ENCODE measurements around the gene HPS1. TPM values are rescaled to one million over a fixed set of nuclear protein-coding genes. Genes with fewer than 3 reads are reported as not detected.

HPS1 gene
- total RNA-seq, 1 experiment from 2014 or later: 20.4 TPM

- no peak for DNase-seq (ENCODE audit: low spot score)
Observed at GRCh38 chr10:98411768-98412167, 35.0 kb downstream of the HPS1 start.

DNA sequence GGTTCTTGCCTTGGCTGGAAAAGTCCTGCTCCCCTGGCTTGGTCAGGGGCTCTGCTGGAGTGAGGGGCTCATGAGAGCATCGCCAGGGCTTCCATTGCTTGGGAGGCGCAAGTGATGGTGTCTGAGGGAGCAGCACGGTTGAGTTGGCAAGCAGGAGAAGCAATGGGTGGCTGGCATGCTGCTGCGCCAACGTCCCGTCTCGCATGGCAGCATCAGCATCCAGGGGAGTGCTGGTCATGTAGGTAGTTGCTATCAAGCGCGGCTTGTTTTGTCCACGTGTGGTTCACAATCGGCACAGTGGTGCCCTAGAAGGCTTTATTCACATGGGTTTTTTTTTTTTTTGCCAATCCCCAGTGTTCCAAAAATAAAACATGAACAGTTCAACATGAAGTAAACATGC is 35.6 kb downstream of the HPS1 start:
- no peak for DNase-seq (ENCODE audit: low spot score)

DNA sequence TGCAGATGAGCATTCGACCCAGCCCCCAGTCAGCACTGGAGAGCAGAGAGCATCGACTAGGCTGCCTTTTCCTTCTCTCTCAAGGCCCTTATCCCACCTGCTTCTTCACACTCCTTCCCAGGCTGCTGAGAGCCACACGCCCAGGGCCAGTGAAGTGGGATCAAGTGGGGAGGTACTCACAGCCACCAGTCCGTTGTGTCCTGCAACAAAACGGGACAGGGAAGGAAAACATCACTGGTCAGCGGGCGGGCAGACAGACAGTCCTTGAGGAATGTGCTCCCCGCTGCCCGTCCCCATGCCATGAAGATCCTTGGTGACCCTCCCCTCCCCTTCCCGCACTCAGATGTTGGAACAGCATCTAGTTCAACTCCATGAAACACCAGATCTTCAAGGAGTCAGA is 36.0 kb downstream of the HPS1 start:
- no peak for DNase-seq (ENCODE audit: low spot score)

GRCh38 chr10:98410135-98410743 is 36.5 kb downstream of the HPS1 start:
- DNase-seq (ENCODE audit: low spot score): no peak

DNA sequence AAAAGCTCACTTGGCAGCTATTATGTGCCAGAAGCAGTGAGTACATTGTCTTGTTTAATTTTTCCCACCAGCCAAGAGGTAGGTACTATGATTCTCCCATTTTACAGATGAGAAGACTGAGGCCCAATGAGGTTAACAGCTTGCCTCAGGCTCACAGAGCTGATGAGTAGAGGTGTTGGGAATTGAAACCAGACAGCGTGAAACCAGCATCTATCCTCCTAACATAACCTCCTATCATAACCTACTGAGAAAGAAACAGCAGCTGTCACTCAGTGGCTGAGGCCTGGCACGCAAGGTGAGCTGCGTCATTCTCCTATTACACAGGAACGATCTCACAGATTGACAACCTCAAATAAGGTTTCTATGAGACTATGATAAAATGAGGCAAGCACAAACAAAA is 37.9 kb downstream of the HPS1 start:
- DNase-seq (ENCODE audit: low spot score): no peak

- no peak for DNase-seq (ENCODE audit: low spot score)
Observed at GRCh38 chr10:98407744-98408241, 38.9 kb downstream of the HPS1 start.

- no peak for DNase-seq (ENCODE audit: low spot score)
Observed at GRCh38 chr10:98407017-98407743, 39.6 kb downstream of the HPS1 start.

DNA sequence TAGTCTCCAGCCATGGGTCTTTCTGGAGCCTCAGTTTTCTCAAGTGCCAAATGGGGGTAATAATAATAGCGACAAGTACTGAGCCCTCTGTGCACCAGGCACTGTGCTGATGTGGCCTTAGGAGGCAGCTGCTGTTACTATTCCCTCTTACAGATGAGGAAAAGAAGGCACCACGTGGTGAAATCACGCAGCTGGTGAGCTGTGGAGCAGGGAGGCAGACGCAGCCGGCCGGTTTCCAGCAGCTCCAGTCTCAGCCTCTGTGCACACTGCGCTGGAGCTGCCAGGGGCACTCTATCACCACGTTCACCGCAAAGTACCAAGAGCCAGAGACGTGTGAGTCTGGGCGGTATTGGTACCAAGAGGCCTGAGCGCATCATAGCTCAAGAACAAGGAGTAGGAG is 41.3 kb downstream of the HPS1 start:
- DNase-seq (ENCODE audit: low spot score): no peak

DNA sequence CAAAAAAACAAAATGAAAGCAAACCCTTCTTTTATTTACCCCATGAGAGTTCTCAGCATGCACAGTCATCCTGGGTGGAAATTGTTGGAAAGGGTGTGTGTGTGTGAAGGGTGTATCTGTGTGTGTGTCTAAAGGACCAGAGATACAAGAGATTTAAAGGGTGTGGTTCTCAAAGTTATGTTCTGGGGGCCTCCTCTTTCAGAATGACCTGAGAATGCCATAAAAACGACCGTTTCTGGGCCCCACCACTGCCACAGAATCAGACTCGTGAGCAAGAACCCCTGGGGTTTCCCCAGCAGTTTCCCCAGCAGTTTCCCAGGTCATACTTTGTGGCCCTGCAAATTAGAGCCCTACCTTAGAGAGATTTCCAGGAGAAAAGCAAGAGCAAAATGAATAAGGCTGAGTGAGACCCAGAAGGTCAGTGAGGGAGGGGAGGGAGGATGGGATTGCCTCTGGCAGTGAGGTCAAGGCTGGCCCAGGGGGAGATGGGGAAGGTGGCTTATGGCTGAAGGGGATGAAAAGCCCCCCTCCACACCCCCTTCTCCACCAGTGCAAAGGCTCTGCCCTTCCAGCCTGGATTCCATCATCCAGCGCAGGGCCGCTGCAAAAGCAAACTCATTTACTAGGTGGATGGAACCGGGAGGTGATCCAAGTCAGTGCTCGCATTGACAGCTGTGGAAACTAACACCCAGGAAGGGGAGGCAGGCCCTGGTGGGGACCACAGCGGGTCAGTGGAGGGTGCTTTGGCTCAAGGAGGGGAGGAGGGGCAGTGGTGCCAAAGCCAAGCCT is 42.0 kb downstream of the HPS1 start:
- DNase-seq (ENCODE audit: low spot score): peak; percentile 35

GRCh38 chr10:98403812-98404504 is 42.8 kb downstream of the HPS1 start:
- DNase-seq (ENCODE audit: low spot score): peak; percentile 29

DNA sequence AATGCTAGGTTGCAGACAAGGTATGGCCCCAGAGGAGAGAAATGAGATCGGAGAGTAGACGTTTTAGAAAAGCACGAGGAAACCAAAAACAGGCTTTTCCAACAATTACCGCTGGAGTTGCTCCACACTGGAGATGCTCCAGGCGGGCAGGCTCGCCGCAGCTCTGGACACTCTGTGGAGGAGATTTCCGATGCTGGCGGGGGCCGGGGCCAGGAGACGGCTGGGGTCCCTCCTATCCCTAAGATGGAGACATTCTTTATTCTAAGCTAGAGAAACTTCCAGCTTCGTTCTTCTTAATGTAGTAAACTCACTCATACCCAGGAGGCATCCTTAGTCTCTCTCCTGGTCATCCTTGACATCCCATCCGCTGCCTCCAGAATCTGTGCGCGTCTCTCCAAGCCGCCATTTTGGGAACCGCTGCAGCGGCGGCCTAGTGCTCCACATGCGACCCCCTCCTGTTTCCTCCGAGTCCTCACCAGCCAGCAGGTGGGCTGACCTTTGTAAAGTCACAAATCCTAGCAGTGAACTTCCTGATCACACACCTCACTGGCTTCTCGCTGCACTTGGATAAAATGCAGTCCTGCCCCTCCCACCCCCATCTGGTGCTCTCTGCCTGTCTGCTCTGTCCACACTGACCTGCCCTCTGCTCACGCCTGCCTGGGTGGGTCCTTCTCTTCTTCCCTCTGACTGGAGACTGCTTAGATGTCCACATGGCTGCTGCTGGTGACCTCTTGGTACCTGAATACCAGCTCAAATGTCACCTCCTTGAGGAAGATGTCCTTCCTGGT is 43.6 kb downstream of the HPS1 start:
- DNase-seq (ENCODE audit: low spot score): no peak

GRCh38 chr10:98402478-98402877 is 44.3 kb downstream of the HPS1 start:
- DNase-seq (ENCODE audit: low spot score): no peak

- no peak for DNase-seq (ENCODE audit: low spot score)
Observed at GRCh38 chr10:98400482-98400881, 46.3 kb downstream of the HPS1 start.

DNA sequence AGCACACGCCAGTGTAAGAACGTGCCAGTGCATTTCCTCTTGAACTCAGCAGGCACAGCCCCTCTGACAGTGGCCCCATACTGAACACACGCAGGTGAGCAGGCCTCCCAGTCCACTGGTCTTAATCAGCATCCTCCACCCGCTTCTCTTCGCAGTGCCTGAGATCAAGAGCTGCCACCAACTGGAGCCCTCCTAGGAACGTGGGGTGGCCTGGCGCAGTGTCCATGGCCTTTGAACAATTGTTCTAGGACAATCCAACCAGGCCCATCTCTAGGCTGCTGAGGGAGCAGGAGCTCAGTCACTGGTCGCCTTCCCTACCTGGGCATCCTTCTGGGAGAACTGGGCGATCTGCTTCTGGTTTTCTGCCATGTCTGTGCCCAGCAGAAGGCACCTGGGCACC is 47.0 kb downstream of the HPS1 start:
- no peak for DNase-seq (ENCODE audit: low spot score)

DNA sequence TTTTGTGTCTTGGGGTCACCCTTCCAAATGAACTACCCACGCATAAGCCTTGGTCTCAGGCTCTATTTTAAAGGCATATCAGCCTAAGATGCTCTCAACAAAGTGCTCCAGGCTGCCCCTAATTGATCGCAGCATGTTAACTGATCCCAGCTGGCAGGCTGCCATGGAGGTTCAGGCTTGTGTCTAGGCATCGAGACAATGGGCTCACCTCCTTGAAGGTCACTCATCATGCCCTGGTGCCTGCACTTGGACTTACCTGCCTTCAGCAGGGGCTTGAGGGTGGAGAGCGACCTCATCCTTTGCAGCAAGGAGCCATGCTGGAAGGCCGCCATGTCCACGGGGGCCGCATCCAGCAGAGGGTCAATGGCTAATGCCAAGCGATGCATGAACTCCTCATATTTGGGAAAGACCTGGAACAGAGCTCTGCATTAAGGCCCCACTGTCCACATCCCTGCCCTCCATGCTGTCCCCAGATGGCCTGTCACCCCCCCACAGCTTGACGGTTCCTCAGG is 49.6 kb downstream of the HPS1 start:
- DNase-seq (ENCODE audit: low spot score): no peak

GRCh38 chr10:98396096-98397063 is 50.4 kb downstream of the HPS1 start:
- no peak for DNase-seq (ENCODE audit: low spot score)

GRCh38 chr10:98394851-98395440 is 51.8 kb downstream of the HPS1 start:
- DNase-seq (ENCODE audit: low spot score): no peak

- no peak for DNase-seq (ENCODE audit: low spot score)
Observed at GRCh38 chr10:98391578-98391991, 55.1 kb downstream of the HPS1 start.

DNA sequence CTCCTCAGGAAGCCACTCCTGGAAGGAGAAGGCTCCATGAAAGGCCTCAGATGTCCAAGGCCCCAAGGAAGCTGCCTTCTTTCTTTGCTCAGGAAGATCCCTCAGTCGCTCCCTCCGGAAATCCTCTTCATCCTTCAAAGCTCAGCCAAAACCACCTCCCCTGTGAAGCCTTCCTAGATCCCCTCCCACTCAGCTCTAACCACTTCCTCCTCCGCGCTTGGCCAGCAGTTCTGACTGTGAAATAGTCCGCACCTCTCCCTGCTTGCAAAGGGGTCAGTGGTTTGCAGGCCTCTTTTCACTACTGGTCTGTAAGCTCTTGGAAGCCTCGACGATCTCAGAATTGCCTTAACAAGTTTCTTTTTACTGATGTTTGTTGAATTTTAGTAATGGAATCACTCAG is 55.7 kb downstream of the HPS1 start:
- no peak for DNase-seq (ENCODE audit: low spot score)

All from H4 (cell line).